NCI-H2081 (cell line): ENCODE results near the gene MYH4.

Experiments
- DNase-seq, 2 experiments: peaks; one replicate each; lab custom pipeline; 2025; lab: John Stamatoyannopoulos, UW

MYH4 gene

GRCh38 chr17:10469459-10469858 is at the start of gene MYH4:
TSS of gene MYH4 (minus strand) at chr17:10469559. CDS start at chr17:10466745, 2,814 bp downstream.
- no peak for DNase-seq

DNA sequence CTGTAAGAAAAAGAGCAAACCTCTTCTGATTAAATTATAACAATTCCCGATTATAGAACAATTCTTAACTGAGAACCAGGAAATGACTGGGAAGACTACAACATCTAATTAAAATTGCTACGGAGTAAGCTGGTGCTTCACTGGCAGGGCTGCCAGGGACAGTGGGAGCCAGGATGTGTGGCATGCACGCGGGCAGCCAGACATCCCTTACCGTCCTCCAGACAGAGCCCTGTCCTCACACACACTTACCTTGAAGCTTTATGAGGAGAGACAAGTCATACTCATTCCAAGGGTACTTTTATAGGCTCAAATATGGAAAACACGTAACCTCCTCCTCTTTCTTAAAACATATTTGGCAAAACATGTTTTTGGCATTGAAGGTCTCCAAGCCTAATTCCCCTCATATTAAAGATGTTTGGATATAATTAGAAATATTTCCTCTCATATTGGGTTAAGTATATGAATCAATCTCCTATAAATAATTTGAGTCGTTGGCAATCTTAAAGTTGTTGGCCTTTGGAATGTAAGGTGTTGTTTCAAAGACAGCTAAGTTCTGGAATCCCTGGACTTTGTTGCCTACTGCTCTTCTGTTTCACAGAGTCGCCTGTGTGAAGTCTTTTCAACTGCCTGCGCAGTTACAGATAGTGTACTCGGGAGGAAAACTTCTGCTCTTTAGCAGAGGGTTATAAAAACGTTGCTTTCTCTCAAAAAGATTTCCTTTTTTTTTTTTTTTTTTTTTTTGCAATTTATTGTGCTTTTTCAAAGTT is 49.1 kb upstream of the MYH4 start, which contains the start of gene MYH1:
Gene MYH1 (minus strand): TSS at position 272 of the 767 bp plus-strand sequence. CDS start 1,900 bp downstream, outside the sequence.
- no peak for DNase-seq

DNA sequence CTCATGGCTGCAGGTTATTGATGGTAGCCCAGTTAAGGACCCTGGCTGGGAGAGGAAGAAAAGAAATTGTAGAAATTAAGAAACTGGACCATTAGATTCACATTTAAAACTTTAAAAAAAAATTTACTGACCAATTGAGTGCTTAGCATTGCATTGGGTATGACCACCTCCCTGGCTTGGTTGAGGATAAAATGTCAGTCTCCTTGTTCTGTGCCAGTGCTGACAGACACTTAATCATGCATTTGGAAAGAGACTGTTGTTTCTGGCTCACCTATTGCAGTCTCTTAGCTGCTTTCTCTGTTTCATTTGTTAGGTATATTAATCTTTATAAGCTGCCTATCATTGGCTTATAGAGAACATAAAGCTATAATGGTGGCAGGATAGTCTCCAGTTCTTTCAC is 47.3 kb upstream of the MYH4 start:
- no peak for DNase-seq

- no peak for DNase-seq
Observed at GRCh38 chr17:10516065-10516464, 46.7 kb upstream of the MYH4 start.

DNA sequence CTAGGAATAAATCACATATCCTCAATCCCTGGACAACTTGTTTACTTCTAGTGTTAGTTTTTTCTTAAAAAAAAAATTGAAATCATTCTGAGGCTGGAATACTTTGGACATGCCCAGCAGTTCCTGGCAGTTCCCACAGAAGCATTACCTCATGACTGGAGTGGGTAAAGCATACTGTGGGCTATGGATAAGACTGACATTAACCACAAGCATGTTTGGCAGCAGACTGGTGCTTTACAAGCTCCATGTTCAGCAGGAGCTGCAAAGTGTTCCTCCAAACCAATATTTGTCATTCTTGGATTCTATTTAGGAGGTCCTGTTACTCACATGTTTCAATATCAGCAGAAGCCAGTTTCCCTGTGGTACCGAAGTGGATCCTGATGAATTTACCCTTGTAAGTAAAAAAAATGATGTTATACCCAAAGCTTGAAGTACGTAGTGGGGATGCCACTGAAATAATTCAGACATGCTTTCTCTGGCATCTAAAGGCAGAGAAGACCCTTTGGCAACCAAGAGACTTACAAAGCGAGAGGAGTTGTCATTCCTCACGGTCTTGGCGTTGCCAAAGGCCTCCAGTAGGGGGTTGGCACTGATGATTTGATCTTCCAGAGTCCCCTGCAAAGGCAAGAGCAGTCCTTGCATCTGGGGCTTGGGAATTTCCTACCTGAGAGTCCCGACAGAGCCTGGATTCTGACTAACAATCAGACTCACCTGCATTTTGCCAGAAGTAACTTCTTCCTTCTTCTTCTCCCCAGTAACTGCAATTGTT is 44.1 kb upstream of the MYH4 start:
- DNase-seq: no peak

DNA sequence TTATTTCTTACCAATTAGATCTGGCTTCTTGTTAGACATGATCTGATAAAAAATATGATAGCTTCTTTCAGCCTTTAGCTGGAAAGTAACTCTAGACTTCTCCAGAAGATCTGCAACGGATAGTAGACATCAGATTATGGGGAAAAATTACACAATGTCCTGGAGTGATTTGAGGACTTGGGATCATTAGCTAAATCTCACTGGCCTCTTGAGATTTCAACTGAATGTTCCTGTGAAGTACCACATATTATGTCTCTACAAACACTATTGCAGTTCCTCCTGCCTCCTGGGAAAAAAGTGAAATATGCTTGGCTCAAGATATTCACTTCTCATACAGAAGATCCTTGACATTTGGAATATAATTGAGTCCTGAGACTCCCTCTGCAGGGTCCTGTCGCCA is 43.5 kb upstream of the MYH4 start:
- DNase-seq: no peak

- no peak for DNase-seq
Observed at GRCh38 chr17:10499950-10500349, 30.6 kb upstream of the MYH4 start.

GRCh38 chr17:10492004-10492403 is 22.6 kb upstream of the MYH4 start:
- DNase-seq: no peak

- no peak for DNase-seq
Observed at GRCh38 chr17:10482252-10482651, 12.9 kb upstream of the MYH4 start.

GRCh38 chr17:10477701-10478100 is 8.3 kb upstream of the MYH4 start:
- no peak for DNase-seq

DNA sequence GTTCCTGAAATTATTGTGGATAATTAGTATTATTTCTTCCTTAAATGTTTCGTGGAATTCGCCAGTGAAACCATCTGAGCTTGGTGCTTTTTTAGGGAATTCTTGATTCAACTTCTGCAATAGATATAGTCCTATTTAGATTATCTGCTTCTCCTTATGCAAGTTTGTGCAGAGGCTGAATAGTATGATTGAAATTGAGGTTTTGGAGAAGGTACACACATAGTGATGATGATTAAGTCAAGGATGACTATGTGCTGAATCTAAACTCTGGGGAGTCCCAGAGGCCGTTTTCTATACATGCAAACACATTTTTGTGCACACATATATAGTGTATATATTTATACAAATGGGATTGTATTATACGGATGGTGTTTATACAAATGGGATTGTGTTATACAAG is 5.2 kb upstream of the MYH4 start:
- DNase-seq: no peak

DNA sequence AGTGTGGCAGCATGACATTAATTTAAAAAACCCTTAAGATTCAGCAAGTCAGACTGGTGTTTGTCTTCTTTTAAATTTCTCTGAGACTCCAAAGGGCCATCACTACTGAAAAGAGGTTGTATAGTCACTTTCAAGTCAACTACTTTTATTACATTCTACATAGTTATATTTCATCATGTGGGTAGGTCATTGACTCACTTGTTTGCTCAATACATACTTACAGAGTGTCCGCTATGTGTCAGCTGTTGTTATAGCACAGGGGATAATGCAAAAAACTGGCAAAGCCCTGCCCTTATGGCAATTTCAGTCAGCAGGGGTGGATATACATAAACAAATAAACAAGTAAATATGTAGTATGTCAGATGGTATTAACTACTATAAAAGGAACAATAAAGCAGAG is 2.5 kb upstream of the MYH4 start:
- no peak for DNase-seq

GRCh38 chr17:10463402-10463801 is 6.0 kb downstream of the MYH4 start:
- DNase-seq: no peak

DNA sequence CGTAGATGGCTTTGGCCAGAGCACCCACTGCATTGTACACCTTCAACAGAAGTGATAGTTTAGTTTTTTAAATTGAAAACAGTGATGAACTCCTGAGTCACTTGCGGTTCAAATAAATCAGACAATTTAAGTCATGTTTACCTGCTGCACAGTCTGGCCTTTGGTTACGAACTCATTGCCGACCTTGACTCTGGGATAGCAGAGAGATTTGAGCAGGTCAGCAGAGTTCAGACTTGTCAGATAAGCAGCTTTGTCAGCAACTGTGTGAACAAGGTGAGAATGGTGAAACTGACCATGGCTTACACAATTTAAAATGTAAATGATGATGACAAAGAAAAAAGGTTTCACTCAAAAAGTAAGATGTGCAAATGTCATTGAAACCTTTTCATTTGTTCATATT is 9.3 kb downstream of the MYH4 start:
- no peak for DNase-seq

DNA sequence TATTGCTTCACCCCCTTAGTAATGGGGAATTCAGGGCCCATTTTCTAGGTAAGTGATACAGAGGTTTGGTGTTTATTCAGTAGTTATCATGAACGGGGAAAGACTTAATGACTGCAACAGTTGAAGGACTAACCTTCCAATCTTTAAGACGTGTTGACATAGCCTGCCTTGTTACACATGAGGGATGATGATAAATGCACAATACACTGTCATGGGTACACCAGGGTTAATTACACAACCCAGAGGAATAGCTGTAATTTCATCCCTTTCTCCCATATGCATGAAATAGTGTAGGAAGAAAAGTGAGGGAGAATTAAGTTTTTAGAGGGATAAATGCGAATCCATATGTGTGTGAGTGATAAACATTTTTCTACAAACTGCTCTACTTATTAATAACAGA is 10.7 kb downstream of the MYH4 start:
- DNase-seq: no peak

DNA sequence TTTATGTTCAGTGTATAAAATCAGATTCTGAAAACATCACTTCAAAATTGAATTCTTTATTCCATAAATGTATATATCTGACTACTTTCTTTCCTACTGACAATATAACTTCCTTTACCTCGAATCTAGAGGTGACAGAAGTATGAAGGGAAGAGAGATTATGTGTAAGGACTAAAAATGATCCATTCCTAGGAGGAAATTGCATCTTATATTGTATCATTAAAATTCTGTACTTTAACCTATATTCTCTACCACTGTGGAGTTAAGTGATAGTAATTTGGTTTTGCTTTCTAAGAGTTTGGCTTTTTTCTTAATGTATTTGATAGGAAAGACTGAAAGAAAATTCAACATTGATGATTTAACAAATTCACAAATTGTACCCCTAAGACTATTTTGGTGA is 11.4 kb downstream of the MYH4 start:
- DNase-seq: no peak

DNA sequence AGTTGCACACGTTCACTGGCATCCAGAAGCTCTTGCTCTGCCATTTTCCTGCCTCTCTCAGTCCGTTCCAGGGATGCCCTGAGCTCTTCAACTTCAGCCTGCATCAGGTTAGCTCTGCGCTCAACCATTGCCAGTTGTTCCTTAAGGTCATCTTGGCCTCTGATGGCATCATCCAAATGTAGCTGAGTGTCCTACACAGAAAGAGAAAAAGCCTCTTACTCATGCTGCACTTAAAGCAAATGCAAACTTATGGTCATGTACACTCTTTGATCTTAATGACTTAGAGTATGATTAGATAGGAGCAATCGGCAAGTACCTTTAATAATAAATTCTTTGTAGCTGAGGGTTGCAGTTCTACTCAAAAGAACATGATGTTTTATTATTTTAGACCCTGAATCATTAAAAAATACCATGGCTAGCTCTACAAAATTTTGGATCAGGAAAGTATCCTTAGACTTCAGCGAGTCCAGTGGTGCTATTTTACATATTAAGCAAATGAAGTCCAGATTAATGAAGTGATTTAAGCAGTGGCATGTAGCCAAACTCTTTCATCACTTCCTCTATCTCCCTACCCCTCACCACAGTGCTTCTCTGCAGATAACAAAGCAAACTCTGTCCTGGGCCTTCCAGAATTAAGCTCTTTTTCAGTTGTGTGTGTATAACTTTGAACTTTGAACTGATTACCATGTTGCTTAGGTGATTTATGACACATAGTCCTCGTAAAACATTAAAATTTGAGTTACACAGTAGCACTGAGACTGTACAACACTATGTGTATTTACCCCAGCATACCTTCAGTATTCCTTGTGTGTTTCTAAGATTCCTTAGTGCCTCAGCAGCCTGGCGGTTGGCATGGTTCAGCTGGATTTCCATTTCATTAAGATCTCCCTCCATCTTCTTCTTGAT is 22.1 kb downstream of the MYH4 start:
- DNase-seq: no peak

GRCh38 chr17:10439816-10440215 is 29.5 kb downstream of the MYH4 start:
- DNase-seq: no peak

DNA sequence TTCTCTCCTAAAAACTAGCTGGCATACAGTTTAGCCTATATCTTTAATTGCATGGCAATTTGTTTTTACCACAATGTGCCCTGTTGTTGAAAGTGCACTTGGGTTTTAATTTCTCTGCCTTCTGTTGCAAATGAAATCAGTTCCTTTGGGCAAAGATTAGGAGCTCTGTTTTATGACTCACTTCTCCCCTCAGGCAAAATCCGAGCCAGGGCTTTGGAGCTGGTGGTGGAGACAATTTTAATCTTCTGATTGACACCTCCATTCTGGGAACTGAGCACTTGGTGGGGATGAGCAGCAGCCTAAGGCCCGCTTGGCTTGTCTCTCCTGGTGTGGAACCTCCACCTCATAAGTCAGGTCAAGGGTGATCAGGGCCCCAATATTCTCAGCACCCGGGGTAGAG is 34.3 kb downstream of the MYH4 start:
- no peak for DNase-seq

GRCh38 chr17:10429421-10430045 is 39.8 kb downstream of the MYH4 start:
- DNase-seq: no peak

DNA sequence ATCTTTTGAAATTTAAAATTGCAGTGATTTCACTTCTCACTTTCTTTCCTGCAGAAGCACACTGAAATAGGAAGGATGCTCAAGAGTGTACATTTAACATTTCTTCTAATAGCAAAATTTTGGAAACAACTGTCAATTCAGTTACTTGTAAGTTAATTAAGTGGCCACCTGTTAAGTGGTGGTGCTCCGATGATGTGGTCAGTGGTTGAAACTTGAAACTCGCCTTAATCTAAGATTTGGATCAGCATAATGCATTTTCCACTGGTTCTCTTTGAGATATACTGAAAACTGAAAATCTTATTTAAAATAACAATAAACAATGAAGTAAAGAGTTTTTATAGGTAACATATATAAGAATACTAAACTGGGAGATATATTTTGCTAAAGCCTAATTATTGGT is 40.6 kb downstream of the MYH4 start:
- no peak for DNase-seq
